RKO (cell line): ENCODE measurements around the gene TLK1.

Source experiments
- DNase-seq: peaks from one replicate; pipeline ENCODE4 v3.0.0-alpha.2; 2016; ENCODE audit warnings: low spot score

The TLK1 gene

DNA sequence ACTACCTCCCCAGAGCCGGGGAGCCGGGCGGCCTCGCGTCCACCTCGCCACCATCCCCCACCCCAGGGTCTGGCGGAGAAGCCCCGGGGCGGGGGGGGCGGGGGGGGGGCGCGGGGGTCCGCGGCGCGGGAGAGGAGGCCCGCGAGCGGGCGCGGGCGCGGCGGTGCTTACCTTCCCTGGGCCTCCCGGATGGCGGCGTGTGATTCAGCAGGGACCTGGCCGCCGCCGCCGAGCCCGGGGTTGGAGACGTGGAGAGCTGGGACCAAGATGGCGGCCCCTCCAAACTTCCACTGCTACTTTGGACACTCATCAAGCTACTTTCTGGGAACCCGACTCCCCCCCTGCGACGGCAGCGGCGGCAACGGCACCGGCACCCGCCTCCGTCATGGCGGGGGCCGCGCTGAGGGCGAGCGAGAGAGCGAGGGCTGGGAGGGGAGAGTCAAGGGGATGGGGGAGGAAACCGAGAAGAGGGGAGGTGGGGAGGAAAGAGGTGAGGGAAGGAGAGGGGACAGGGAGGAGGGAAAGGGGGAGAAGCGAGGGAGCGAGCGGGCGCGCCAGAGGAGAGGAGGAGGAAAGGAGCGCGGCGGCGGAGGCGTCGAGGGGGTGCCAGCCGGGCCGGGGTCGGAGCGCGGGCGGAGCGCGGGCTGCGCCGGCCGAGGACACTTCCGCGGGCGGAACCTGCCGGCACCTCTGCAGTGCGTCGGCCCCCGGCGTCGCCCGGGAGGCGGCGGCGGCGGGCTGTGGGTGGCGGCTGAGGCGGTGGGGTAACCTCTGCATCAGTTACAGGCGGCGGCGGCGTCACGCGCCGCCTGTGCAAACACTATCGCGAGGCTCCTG, at the start of gene TLK1:
Gene TLK1 (minus strand): TSS at position 775 of the 837 bp plus-strand sequence. CDS start 465 bp downstream, at position 310.
- DNase-seq = peak; percentile 80

DNA sequence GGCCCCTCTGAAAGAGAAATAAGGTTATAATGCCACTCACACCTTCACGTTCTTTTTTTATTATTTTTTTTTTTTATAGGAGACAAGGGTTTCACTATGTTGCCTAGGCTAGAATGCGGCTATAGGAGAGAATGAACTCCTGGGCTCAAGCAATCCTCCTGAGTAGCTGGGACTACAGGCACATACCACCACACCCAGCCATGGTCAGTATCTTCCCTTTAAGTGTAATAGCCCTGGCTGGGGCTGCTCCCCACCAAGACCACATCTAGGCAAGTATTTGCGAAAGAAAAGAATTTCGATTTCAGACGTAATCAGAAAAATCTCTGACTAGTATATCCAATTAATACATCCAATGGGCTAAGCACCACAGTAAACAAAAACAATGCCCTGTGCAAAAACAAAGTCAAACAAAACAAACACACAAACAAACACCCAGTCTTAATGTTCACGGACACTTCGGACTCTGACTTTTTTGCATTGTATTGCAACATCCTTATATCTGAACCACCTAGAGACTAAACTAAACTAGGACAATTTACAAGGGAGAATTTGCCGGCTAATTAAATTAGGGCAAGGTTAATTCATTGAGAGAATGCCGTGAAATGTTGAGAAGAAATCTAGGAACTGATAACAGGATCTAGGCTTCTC, 49.6 kb upstream of the TLK1 start:
- DNase-seq = no peak

DNA sequence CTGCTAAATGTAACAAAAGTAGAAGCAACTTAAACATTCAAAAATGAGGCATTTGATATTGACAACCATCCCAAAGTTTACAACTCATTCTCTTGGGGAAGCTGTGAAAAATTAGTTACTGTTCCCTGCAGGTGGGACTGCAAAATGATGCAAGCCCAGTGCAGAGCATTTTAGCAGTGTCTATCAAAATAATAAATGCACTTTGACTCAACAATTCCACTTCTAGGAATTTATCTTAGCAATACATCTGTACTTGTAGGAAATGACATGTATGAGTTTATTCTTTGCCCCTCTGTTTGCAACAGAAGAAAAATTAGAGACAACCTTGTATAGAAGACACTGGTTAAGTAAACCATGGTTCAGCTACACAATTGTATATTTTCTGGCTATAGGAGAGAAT, 48.0 kb upstream of the TLK1 start:
- no peak for DNase-seq

DNA sequence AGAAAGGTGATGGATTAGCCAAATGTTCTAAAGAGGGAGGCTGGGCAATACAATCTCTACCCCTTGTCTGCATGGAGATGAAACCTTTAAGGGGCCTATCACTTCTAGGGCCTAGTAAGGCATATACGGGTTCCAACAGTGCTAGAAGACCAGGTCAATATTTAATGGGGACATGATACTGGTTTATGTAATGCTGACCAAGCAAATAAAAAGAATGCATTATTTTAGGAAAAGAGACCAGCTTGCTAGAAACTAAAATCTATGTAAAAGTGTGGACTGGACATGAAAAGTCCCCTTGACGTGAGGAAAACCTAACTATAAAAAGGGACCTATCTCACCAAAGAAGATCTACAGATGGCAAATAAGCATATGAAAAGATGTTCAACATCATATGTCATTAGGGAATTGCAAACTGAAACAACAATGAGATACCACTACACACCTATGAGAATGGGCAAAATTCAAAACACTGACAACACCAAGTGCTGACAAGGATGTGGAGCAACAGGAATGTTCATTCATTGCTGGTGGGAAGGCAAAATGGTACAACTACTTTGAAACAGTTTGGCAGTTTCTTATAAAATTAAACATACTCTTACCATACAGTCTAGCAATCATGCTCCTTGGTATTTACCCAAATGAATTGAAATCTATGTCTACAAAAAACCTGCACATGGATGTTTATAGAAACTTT, 45.9 kb upstream of the TLK1 start:
- DNase-seq = no peak

DNA sequence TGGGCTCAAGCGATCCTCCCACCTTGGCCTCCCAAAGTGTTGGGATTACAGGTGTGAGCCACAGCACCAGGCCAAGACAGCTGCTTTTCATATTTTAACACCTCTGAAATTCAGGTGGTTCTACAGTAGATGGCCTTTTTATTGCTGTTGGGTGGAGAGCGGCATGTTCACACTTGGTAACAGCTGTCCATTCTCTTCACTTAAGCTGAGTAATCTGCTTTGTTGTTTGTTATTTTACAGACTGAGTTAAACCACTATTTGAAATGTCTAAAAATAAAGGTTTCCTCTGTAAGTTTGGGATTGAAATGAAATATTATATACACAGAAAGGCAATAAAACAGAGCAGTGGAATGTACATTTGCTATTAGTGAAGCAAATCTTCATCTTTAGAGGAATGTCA, 44.9 kb upstream of the TLK1 start:
- no peak for DNase-seq

DNA sequence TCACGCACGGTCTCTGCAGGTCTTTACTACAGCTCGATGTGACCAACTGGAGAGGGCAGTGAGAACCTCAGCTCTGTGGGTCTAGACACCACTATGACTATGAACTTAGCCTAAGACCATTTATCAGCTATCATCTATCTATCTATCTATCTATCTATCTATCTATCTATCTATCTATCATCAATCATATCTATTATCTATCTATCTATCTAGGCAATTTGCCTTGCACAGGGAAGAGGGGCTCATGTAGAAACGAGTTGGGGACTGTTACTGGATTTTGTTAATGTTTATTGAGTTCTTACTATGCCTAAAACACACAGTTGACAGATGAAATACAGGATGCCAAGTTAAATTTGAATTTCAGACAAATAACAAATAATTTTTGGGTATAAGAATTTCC, 41.1 kb upstream of the TLK1 start:
- no peak for DNase-seq

DNA sequence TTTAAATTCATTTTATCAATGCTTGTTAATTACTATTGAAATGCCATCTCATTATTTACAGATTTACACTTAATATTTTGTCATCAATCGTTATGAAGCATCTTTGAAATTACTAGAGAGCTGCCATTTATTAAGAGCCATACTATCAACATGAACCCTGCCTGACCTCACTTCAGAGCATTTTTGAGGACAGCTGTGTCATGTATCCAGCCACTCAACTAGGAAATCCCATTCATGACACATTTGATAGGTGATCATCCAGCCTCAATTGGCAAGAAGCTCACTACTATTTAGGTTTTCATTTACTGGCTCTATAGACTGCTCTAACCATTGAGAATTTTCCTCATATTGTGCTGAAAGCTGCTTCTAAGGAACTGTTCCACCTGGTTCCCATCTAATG, 40.6 kb upstream of the TLK1 start:
- DNase-seq = no peak

DNA sequence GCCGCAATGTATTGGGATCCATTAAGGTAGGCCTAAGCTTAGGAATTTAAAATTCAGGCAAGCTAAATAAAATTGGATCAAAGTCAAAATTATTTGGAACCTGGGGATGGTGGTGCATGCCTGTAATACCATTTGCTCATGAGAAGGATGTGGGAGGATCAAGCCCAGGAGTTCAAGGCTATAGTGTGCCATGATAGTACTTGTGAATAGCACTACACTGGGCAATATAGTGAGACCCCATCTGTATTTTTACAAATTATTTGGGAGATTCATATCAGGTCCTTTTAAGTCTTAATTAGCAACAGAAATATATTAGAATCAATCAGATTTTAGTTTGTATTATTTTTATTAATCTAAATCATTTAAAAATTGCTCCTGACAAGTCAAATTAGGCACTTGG, 39.8 kb upstream of the TLK1 start:
- DNase-seq = no peak

DNA sequence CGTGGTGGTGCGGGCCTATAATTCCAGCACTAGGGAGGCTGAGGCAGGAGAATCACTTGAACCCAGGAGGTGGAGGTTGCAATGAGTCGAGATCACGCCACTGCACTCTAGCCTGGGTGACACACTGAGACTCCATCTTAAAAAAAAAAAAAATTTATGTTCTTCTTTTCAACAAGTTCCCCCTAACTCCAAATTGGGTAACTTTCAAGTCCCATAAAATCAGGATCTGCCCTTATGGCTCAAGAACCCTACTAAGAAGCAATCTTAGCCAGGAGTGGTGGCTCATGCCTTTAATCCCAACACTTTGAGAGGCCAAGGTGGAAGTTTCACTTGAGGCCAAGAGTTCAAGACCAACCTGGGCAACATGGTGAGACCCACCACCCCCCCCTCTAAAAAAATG, 30.3 kb upstream of the TLK1 start:
- no peak for DNase-seq

DNA sequence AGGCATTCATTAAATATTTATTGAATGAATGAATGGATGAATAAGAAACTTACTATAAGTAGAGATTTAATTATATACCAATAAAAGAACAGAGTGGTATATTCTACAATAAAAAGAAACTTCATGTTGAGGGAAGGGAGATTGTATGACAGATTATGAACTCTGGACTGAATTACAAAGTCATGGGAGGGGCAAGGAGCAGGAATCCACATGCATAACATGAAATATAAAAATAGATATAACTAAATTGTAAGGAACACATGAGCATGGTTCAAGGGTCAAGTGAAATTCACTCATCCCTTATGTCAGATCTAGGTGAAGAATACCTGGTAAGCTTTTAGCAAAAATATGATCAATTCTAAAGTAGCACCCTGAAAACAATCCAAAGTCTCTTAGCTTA, 27.1 kb upstream of the TLK1 start:
- no peak for DNase-seq

DNA sequence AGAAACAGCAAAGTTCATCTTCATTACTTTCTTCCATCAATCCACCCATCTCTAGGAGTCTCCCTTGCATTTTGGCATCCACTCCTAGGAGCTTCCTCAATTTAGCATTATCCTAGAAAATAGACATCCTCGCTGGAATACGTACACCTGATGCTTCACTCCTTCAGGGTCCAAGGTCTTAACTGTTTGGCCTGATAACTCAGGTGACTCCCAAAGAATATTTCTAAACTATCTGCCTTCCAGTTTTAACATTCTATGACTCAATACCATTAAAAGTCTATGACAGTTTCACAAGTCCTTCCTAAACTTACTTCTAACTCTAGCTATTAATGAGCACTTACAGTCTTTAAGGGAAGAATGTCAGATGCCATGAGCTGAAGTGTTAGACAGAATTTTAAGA, 26.5 kb upstream of the TLK1 start:
- DNase-seq = no peak

DNA sequence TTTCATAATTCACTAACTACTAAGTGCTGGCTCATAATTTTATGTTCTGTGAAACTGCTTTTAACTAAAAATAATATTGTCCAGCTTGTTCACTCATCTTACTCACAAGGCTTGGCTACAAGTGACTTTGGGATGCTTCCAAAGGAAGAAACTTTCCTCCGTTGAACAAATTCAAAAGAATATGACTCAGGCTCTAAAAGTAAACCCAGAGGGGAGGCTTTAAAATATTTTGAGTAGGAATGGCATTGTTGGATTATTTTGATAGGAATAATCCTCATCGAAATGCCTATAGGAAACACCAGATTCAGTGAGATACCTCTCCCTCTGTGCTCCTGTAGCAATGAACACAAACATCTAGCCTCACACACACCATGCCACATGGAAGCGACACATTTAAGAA, 25.2 kb upstream of the TLK1 start:
- DNase-seq = no peak

DNA sequence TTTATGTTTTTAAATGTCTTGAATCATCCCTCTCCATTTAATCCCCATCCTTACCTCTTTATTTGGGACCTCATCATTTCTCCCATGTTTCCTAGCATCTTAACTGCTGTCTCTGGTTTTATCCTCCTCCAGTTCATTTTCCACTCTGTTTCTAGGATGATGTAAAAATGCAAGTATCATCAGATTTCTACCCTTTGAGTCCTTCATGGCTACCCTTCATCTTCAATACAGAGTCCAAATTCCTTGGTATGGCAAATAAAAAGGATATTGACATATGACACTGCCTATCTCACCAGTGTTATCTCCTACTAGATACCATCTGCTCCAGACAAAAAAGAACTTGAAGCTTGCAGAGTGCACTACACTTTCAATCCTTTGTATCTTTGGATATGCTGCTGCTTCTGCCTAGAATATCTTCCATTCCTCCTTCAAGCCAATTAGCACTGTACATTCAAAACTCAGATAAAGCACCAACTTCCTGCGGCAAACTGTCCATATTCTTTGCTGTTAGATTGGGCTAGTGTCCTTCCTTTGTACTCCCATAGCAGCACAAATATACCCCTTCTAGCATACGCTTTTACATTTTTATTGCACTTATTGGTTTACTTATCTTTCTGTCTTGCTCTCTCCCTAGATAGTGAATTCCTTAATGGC, 24.6 kb upstream of the TLK1 start:
- no peak for DNase-seq

DNA sequence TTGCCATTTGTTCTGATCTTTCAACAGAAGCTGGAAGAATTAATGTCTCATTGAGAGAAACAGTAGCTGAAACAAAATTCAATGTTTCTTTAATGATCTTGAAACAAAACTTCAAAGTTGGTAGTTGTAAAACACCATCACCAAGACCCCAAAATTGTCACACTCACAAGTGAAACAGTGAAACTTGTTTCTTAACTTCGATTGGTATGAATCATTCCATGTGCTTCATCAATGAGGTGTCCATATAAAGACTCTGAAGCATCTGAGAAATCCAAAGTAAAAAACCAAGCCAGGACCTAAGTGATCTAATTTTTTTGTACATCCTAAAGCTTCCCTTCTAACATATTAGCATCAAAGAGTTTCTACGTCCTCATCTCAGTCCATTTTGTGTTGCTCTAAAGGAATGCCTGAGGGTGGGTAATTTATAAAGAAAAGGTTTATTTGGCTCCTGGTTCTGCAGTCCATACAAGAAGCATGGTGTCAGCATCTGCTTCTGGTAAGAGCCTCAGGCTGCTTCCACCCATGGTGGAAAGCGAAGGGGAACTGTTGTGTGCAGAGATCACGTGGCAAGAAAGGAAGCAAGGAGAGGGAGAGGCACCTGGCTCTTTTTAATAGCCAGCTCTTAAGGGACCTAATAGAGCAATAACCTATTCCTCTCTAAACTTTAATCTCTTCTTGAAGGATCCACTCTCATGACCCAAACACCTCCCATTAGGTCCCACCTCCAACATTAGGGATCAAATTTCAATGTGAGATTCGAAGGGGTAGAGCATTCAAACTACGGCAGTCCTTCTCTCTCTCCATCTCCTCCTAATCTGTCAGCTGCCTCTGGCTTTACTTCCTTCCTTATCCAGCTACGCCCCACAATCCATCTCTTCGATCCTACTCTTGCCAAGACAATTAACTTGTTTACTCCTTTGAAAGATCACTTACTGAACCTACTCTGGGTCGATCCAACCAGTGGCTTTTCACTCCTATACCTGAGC, 20.7 kb upstream of the TLK1 start:
- no peak for DNase-seq

DNA sequence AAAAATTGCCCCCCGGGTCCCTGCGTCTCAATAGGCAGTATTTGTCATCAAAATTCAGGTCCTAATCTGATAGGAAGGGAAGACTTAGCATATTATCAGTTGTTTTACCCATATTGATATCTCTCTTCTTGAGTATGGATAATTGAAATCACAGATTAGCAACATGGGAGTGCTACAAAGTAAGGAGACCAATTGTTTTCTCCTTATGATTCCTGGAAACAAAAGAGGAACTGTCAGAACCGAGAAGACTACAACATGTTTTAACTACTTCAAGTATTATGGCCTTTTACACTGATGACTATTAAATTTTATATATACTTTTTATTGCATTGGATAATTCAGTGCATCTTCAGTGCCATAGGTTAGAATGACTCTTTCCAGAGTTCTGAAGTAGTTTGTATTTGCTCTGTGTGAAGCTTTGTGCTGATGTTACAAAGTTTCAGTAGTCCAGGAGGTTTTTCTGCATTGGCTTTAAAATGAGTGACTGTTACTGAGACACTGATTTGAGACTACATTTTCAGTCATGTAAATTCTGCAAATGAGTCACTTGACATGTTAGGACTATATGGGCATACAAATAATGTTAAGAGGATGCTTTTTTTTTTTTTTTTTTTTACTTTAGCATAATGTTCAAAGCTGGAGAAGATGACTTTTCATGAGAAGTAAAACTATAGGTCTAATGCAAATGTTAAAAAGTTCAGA, 19.7 kb upstream of the TLK1 start:
- no peak for DNase-seq

DNA sequence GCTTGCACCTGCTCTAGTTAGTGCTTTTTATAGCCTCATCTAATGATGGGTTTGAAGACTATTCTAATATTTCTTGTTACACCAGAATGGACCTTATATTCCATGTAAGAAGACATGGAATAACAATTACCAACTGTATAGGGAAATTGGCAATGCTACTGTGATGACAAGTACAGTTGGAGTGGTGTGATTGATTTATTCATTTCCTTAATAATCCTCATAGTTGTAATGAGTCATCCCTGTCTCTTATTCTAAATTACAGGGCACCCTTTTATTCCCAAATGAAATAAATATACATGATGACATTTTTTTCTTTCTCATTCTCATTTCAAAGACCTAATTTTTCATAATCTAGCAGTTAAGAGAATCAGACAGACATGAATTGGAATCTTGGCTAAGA, 18.3 kb upstream of the TLK1 start:
- DNase-seq = no peak

DNA sequence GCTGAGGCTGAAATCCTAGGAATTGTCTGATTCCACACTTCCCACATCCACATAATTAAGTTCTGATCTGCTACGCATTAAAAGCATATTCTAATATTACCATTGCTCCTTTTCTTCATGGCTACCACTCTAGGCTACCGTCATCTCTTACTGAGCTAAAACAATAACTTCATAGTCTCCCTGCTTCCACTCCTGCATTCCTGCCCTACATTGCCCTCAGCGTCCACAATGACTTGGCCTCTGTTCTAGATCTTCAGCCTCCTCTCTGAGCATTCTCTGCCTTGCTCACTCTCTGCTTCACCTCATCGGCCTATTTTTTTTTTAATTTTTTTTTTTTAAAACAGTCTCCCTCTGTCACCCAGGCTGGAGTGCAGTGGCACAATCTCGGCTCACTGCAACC, 15.8 kb upstream of the TLK1 start:
- no peak for DNase-seq

DNA sequence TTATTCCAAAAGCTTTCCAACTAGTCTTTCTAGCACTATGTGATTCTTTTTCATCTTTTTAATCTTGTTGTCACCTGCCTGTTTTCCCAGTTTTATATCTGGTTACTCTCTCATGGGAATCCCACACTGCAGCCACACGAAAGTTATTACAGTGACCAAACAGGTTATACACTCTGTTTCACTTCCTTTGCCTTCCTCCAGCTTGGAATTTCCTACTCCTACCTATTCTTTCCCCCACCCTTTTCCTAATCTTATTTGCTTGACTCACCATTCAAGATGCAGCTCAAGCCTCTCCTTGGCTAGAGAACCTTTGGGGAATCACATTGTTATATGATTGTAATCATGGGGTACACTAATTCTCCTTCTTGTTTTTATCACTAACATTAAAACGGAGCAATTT, 13.4 kb upstream of the TLK1 start:
- DNase-seq = no peak

DNA sequence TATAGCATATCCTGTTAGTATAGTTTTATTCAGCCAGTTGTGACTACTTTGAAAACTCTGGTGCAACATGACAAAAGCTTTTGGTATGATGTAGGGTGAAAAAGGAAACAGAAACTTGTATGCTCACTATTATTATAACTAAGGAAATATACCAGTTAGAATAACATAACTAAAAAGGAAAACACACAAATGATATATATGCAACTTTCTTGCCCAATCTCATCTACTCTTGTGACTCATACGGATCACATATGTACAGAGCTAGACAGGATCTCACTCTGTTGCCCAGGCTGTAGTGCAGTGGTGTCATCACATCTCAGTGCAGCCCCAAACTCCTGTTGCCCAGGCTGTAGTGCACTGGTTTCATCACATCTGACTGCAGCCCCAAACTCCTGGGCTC, 12.4 kb upstream of the TLK1 start:
- DNase-seq = no peak

DNA sequence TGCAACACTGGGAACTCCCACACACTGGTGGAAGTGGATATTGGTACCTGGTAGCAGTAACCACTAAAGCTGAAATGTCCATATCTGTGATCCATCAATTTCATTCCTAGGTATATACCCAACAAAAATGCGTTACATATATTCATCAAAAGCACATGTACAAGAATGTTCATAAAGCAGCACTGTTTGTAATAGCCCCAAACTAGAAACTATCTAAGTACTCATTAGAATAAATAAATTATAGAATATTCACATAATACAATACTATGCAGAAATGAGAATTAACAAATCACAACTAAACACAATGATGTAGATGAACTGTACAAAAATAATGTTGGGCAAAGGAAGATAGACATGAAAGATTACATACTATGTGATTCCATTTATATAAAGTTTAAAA, 11.1 kb upstream of the TLK1 start:
- no peak for DNase-seq

DNA sequence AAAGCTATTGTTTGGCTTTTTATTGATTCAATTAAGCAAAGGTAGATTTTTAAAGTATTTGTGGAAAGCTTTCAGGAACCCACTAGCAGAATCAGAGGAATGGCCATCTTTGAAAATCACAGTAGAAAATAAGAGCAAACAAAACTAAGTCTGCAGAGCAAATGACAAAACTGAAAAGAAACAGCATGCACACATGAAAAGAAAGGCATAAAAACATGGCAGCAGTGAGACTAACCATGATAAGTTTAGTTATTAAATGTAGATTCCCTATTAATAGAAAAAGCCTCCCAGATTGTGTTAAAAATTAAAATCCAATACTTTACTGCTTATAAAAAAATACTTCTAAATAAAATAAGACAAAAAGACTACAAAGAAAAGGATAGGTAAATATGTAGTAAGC, 9.1 kb upstream of the TLK1 start:
- no peak for DNase-seq
